ENCODE results near the gene CITED4. TPM values are rescaled to one million over a fixed set of nuclear protein-coding genes. Genes with fewer than 3 reads are reported as not detected.

CITED4 gene
- total and polyA plus RNA-seq, 10 of the 15 experiments (the other 5 are each of a cell fraction or from before 2014, with no cell fraction given) = 0.13 to 0.64 (median 0.26) TPM; not detected in 6

DNA sequence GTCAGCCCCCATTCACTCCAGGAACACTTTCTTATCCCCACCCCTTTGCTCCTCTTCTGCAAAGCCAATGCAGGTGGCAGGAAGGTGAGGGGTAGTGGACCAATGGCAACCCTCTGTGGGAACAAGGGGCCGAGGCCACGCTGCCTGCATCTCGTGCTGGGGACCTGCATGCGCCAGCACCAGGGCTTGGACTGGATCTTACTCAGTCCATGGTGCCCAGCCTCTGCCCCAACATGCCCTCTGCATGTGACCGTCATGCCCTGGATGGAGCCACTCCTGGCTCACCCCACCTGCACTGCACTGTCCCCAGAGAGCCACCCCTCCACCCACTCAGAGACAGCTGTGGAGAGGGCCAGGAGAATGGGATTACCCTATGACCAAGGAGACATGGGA is 22.2 kb downstream of the CITED4 start:
- TF ChIP-seq CBX3 (IDR thresholded peaks at IDR 0.05; ENCODE audit: borderline replicate concordance, low read depth) (no peak), IKZF2 (IDR thresholded peaks at IDR 0.05) (no peak), CBFB (IDR thresholded peaks at IDR 0.05; ENCODE audit: low read depth) (no peak), ESRRA (IDR thresholded peaks at IDR 0.05; ENCODE audit: low read length) (no peak), CHD4 (IDR thresholded peaks at IDR 0.05) (no peak), POLR2AphosphoS2 (IDR thresholded peaks at IDR 0.05; ENCODE audit: low read depth, low read length) (no peak)
- TF ChIP-seq, protein P1, sequence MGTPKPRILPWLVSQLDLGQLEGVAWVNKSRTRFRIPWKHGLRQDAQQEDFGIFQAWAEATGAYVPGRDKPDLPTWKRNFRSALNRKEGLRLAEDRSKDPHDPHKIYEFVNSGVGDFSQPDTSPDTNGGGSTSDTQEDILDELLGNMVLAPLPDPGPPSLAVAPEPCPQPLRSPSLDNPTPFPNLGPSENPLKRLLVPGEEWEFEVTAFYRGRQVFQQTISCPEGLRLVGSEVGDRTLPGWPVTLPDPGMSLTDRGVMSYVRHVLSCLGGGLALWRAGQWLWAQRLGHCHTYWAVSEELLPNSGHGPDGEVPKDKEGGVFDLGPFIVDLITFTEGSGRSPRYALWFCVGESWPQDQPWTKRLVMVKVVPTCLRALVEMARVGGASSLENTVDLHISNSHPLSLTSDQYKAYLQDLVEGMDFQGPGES (IDR thresholded peaks at IDR 0.05) = no peak
- TF ChIP-seq, protein P2, sequence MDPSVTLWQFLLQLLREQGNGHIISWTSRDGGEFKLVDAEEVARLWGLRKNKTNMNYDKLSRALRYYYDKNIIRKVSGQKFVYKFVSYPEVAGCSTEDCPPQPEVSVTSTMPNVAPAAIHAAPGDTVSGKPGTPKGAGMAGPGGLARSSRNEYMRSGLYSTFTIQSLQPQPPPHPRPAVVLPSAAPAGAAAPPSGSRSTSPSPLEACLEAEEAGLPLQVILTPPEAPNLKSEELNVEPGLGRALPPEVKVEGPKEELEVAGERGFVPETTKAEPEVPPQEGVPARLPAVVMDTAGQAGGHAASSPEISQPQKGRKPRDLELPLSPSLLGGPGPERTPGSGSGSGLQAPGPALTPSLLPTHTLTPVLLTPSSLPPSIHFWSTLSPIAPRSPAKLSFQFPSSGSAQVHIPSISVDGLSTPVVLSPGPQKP (IDR thresholded peaks at IDR 0.05; ENCODE audit: low read depth, low read length) = no peak
- FAIRE-seq = no peak
- 0 out of 2 replicates have a peak, but pooled peaks cover 4% of the 10 kb centered on the region for H3K4me1 ChIP-seq (ENCODE audit: control insufficient read depth, insufficient read depth, low read length)
- ChIA-PET SMC1A (ENCODE audit: uncharacterized antibody, unreplicated experiment) (interaction anchor here (0.6 kb wide), 1 partner anchor 58 kb away, joined by 3 read pairs; no protein-coding TSS in a partner anchor), RAD21 (ENCODE audit: unreplicated experiment) (no interaction called here), CTCF (interaction anchor here (1.7 kb wide), 1 partner anchor 9 kb away, joined by 6 read pairs; no protein-coding TSS in a partner anchor), POLR2A (no interaction called here)
- in situ Hi-C loops (cut with MboI) = no loop called here
- H3K4me3 ChIP-seq = no peak overlapping the region
- no peaks in the 10 kb centered on the region for H4K20me1 ChIP-seq (ENCODE audit: control insufficient read depth, insufficient read depth)
- DNase-seq (ENCODE audit: low read depth, low spot score) = no peak
- H3K36me3 ChIP-seq (ENCODE audit: control insufficient read depth in 2 of 2, insufficient read depth in 2 of 2, low read length in 1 of 2) = no peaks in the 10 kb centered on the region
- intact Hi-C loops (cut with micrococcal nuclease; ENCODE audit: unreplicated experiment) = no loop called here
- H3K4me2 ChIP-seq (ENCODE audit: control insufficient read depth, insufficient read depth) = no peak overlapping the region
- no peak overlapping the region for H3K9ac ChIP-seq (ENCODE audit: control insufficient read depth, insufficient read depth, low read length)
- no TSS peak for BruUV-seq (replicated peaks)
- H3K27ac ChIP-seq (ENCODE audit: control insufficient read depth, insufficient read depth) = no peak overlapping the region
- ATAC-seq = no peak
- H3K79me2 ChIP-seq (ENCODE audit: control insufficient read depth, insufficient read depth, low read length) = no peaks in the 10 kb centered on the region
- H3K27me3 ChIP-seq (replicated peaks in 1 of 2; ENCODE audit: control insufficient read depth in 2 of 2, insufficient read depth in 2 of 2, low read length in 1 of 2) = no peaks in the 10 kb centered on the region
- H3K9me3 ChIP-seq (replicated peaks; ENCODE audit: control insufficient read depth, insufficient read depth, low read length) = no peaks in the 10 kb centered on the region; the same call in 2 of the 3 replicates
- no peak overlapping the region for H2AFZ ChIP-seq (ENCODE audit: control insufficient read depth, low read depth, low read length)
- WGBS (ENCODE audit: insufficient coverage, insufficient replicate concordance, low lambda C conversion rate, missing lambda C conversion rate) = 59% methylated on average over 5 of the region's 5 CpGs

All from GM12878 (cell line).